Common myeloid progenitor, CD34-positive (primary cell): ENCODE data around the gene TMEM258.

ENCODE experiments used
- CTCF ChIA-PET: fragments of 350-600 bp; sonication (Branson Sonifier 250); formaldehyde crosslinking; loops from one replicate; lab custom pipeline; 2021; ENCODE audit warnings: antibody characterized with exemption; lab: Charles Lee
- POLR2A ChIA-PET: fragments of 350-600 bp; sonication (Branson Sonifier 250); formaldehyde crosslinking; loops from one replicate; lab custom pipeline; 2021; ENCODE audit warnings: antibody characterized with exemption; lab: Charles Lee
- DNase-seq, 3 donors: peaks; one replicate each; pipeline versions ENCODE4 v3.0.0 to v3.0.0-alpha.2; 2013
- H3K27ac ChIP-seq, 2 experiments: 1 replicate in 1 of 2; 2 replicates in 1 of 2; pipeline ENCODE4 v1.7.0; 2013; ENCODE audit warnings: inconsistent platforms in 2 of 2, low read length in 2 of 2, mild to moderate bottlenecking in 2 of 2, low read depth in 1 of 2, moderate library complexity in 1 of 2; ENCODE audit not compliant: severe bottlenecking in 2 of 2, insufficient read depth in 1 of 2, poor library complexity in 1 of 2
- H3K27me3 ChIP-seq, 5 experiments: replicated peaks in 2 of 5; 1 replicate in 3 of 5; 2 replicates in 2 of 5; pipeline versions ENCODE4 v1.6.1 to v1.7.0; 2013; ENCODE audit warnings: low read length in 4 of 5, mild to moderate bottlenecking in 2 of 5, moderate library complexity in 2 of 5, inconsistent platforms in 1 of 5; ENCODE audit not compliant: insufficient read depth in 5 of 5, control insufficient read depth in 4 of 5
- H3K36me3 ChIP-seq, 4 experiments: 1 replicate in 2 of 4; 2 replicates in 2 of 4; pipeline versions ENCODE4 v1.6.1 to v1.7.0; 2013; ENCODE audit warnings: low read length in 3 of 4, control low read depth in 1 of 4, mild to moderate bottlenecking in 1 of 4; ENCODE audit not compliant: control insufficient read depth in 4 of 4, insufficient read depth in 4 of 4
- H3K4me1 ChIP-seq, 4 experiments: 1 replicate in 3 of 4; 2 replicates in 1 of 4; pipeline versions ENCODE4 v1.6.1 to v1.7.1; 2013; ENCODE audit warnings: low read length in 3 of 4, mild to moderate bottlenecking in 3 of 4, control low read depth in 1 of 4, inconsistent platforms in 1 of 4, moderate library complexity in 1 of 4; ENCODE audit not compliant: control insufficient read depth in 4 of 4, insufficient read depth in 4 of 4; ENCODE audit errors: control extremely low read depth in 1 of 4
- H3K4me3 ChIP-seq, 7 experiments: 1 replicate in 4 of 7; 2 replicates in 3 of 7; pipeline versions ENCODE4 v1.5.1 to v1.7.0; 2013; ENCODE audit warnings: mild to moderate bottlenecking in 7 of 7, low read length in 6 of 7, moderate library complexity in 6 of 7, inconsistent platforms in 2 of 7, low read depth in 2 of 7, control low read depth in 1 of 7; ENCODE audit not compliant: insufficient read depth in 4 of 7, control insufficient read depth in 1 of 7; ENCODE audit errors: extremely low read depth in 1 of 7
- H3K9me3 ChIP-seq, 5 experiments: 1 replicate in 4 of 5; 2 replicates in 1 of 5; pipeline versions ENCODE4 v1.6.1 to v1.7.1; 2013; ENCODE audit warnings: low read length in 4 of 5, mild to moderate bottlenecking in 2 of 5, inconsistent platforms in 1 of 5, low read depth in 1 of 5, moderate library complexity in 1 of 5; ENCODE audit not compliant: control insufficient read depth in 4 of 5, insufficient read depth in 2 of 5; ENCODE audit errors: control extremely low read depth in 1 of 5
- WGBS: methylation state at CpG from one replicate; pipeline ENCODE4 v1.1.5; 2013; ENCODE audit not compliant: insufficient coverage; 5-methylcytosine and 5-hydroxymethylcytosine counted together

TMEM258 gene

GRCh38 chr11:61793083-61793828 lies 857 bp upstream of the TMEM258 start:
- Histone ChIP-seq H3K4me3 (peak overlapping the region; percentile 48 to 94 (median 84)), H3K27me3 (no peaks in the 10 kb centered on the region), H3K36me3 (peaks cover 4 to 58% (median 25%) of the 10 kb centered on the region in 4 experiments), H3K9me3 (no peaks in the 10 kb centered on the region), H3K27ac (peak overlapping the region; percentile 99), H3K4me1 (peaks cover 11 to 29% (median 25%) of the 10 kb centered on the region in 4 experiments)
- WGBS = 9% methylated on average over 22 of the region's 29 CpGs
- CTCF ChIA-PET = interaction anchor here (0.7 to 19.2 kb wide), 10 partner anchors 12 to 153 kb away, joined by 3 to 218 read pairs (median 4); partner anchors contain the start of genes FADS1 and FADS2
- peak in 1 of 3 donors; percentile 10 for DNase-seq
- POLR2A ChIA-PET = interaction anchor here (0.6 kb wide), 1 partner anchor 39 kb away, joined by 3 read pairs; no protein-coding TSS in a partner anchor

DNA sequence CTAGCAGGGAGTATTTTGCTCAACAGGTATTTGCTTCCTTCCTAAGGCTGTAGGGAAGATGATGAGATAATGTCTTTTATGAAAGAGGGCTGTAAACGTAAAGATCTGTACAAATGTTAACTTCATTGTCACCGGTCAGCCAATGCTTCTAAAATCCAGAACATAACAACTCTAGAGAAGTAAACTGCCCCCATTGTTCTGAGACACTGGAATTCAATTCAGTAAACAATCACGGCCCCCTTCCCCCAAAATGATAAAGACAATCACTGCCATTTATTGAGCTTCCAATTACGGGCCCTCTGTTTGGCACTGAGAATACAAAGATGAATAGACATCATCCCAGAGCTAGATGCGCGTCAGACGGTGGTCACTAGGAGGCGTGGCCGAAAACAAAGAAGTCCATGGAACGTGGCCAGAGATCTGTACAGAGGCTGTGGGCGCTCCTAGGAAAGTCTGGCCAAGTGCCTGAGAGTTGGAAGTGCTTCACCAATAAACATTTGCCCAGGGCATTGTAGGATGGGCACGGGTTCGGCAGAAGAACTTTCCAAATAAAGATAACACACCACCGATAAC lies 576 bp downstream of the TMEM258 start:
- peak overlapping the region; percentile 99 for H3K27ac ChIP-seq
- DNase-seq = peak; percentile 70 to 83 (median 78)
- H3K36me3 ChIP-seq = peaks cover 9 to 63% (median 38%) of the 10 kb centered on the region in 4 experiments
- peak overlapping the region; percentile 48 to 94 (median 84) for H3K4me3 ChIP-seq
- CTCF ChIA-PET = interaction anchor here (1.3 to 19.2 kb wide), 5 partner anchors 9 to 155 kb away, joined by 3 to 218 read pairs (median 4); partner anchors contain the start of gene FADS1
- H3K9me3 ChIP-seq = no peaks in the 10 kb centered on the region
- 10% methylated on average over 11 of the region's 14 CpGs for WGBS
- peaks cover 11 to 29% (median 24%) of the 10 kb centered on the region in 4 experiments for H3K4me1 ChIP-seq
- POLR2A ChIA-PET = interaction anchor here (0.6 to 1.2 kb wide), 3 partner anchors 23 to 176 kb away, joined by 3 to 4 read pairs (median 3); partner anchors contain the start of gene FTH1
- no peaks in the 10 kb centered on the region for H3K27me3 ChIP-seq

- POLR2A ChIA-PET = no interaction called here
- H3K36me3 ChIP-seq = peaks cover 10 to 61% (median 45%) of the 10 kb centered on the region in 4 experiments
Observed at GRCh38 chr11:61787928-61788491, 4.4 kb downstream of the TMEM258 start.

GRCh38 chr11:61785837-61786402 lies 6.5 kb downstream of the TMEM258 start:
- no peaks in the 10 kb centered on the region for H3K9me3 ChIP-seq
- H3K4me1 ChIP-seq = peaks cover 0 to 11% (median 0%) of the 10 kb centered on the region in 4 experiments
- POLR2A ChIA-PET = no interaction called here
- H3K27ac ChIP-seq = no peak overlapping the region
- WGBS = 100% methylated on average over 5 of the region's 11 CpGs
- H3K27me3 ChIP-seq = no peaks in the 10 kb centered on the region
- H3K4me3 ChIP-seq = no peak overlapping the region
- CTCF ChIA-PET = interaction anchor here (1.3 to 4.5 kb wide), 2 partner anchors 11 to 41 kb away, joined by 3 to 25 read pairs; no protein-coding TSS in a partner anchor
- peaks cover 10 to 61% (median 45%) of the 10 kb centered on the region in 4 experiments for H3K36me3 ChIP-seq
- DNase-seq = no peak

More at GRCh38 chr11:61787928-61788491, 4.4 kb downstream of the TMEM258 start:
- peak; percentile 47 to 62 (median 56) for DNase-seq
- 88% methylated on average over 4 of the region's 9 CpGs for WGBS
- no peak overlapping the region for H3K27ac ChIP-seq
- H3K4me3 ChIP-seq = no peak overlapping the region
- CTCF ChIA-PET = interaction anchor here (0.5 to 4.5 kb wide), 12 partner anchors 8 to 111 kb away, joined by 3 to 25 read pairs (median 4); no protein-coding TSS in a partner anchor
- H3K4me1 ChIP-seq = peaks cover 6 to 20% (median 13%) of the 10 kb centered on the region in 4 experiments
- H3K9me3 ChIP-seq = no peaks in the 10 kb centered on the region
- no peaks in the 10 kb centered on the region for H3K27me3 ChIP-seq

- no peak overlapping the region for H3K4me3 ChIP-seq
- peaks cover 0 to 11% (median 0%) of the 10 kb centered on the region in 4 experiments for H3K4me1 ChIP-seq
- H3K27ac ChIP-seq = no peak overlapping the region
- peaks cover 6 to 50% (median 37%) of the 10 kb centered on the region in 4 experiments for H3K36me3 ChIP-seq
- no peak for DNase-seq
- ChIA-PET POLR2A (no interaction called here), CTCF (interaction anchor here (4.5 kb wide), 1 partner anchor 12 kb away, joined by 25 read pairs; no protein-coding TSS in a partner anchor)
- H3K9me3 ChIP-seq = no peaks in the 10 kb centered on the region
- 98% methylated on average over 6 of the region's 7 CpGs for WGBS
- no peaks in the 10 kb centered on the region for H3K27me3 ChIP-seq
Observed at GRCh38 chr11:61784506-61784805, 7.9 kb downstream of the TMEM258 start.

DNA sequence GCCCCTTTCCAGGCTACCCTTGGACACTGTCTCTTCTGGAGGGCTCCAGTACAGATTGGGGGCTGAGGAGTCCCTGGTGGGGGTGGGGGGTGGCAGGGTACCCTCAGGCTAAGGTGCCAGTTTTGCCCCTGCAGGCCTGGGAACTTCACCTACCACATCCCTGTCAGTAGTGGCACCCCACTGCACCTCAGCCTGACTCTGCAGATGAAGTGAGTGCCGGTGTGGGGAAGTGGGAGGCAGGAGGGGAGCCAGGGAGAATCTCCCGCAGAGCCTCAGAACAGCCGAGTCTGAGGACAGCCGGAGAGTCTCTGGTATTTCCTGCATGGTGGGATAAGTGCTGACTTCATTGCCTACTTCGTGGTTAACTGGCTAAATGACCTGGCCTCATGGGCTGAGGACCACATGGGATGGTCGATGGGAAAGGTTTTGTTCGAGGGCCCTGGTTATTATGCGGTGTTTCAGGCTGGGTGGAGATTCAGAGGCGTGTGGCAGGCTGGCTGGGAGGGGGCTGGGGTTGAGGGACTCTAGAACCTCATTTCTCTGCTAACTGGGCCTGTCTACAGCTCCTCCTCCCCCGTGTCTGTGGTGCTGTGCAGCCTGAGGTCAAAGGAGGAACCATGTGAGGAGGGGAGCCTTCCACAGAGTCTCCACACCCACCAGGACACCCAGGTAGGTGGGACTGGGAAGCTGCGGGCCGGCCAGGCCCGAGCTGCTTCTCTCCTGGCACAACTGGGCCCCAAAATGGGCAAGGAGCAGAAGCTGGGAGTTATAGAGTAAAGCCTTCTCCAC lies 8.5 kb downstream of the TMEM258 start:
- Histone ChIP-seq H3K27ac (no peak overlapping the region), H3K4me3 (no peak overlapping the region), H3K36me3 (peaks cover 6 to 44% (median 33%) of the 10 kb centered on the region in 4 experiments), H3K9me3 (no peaks in the 10 kb centered on the region), H3K27me3 (no peaks in the 10 kb centered on the region), H3K4me1 (peaks cover 0 to 11% (median 0%) of the 10 kb centered on the region in 4 experiments)
- POLR2A ChIA-PET = no interaction called here
- no peak for DNase-seq
- CTCF ChIA-PET = interaction anchor here (4.5 kb wide), 1 partner anchor 13 kb away, joined by 25 read pairs; no protein-coding TSS in a partner anchor
- WGBS = 90% methylated on average over 10 of the region's 13 CpGs
